Fibroblast of villous mesenchyme (primary cell): Measurements from ENCODE around the gene MMP21. TPM values are rescaled to one million over a fixed set of nuclear protein-coding genes. Genes with fewer than 3 reads are reported as not detected.

Source experiments
- DNase-seq: peaks from one replicate; pipeline ENCODE4 v3.0.0-alpha.2; 2010; ENCODE audit warnings: low read depth
- H3K4me3 ChIP-seq: 2 replicates; pipeline ENCODE4 v1.5.1; 2011; ENCODE audit warnings: low read depth, mild to moderate bottlenecking, low read length
- CTCF ChIP-seq: IDR thresholded peaks from 2 replicates; pipeline ENCODE4 v1.5.1; 2012; ENCODE audit warnings: low read depth, mild to moderate bottlenecking, low read length; ENCODE audit not compliant: insufficient read depth
- total RNA-seq: library from RNA; depleted of rRNA; stranded (reverse); fragments of >200 nt; gene quantifications from 2 replicates; pipeline ENCODE4 v1.2.3, GENCODE V29; 2012

MMP21 gene
- total RNA-seq, 1 donor, result not detected

GRCh38 chr10:125816548-125816947 is 40.9 kb upstream of the MMP21 start:
- DNase-seq, result no peak
- TF ChIP-seq CTCF, result no peak
- H3K4me3 ChIP-seq, result no peak overlapping the region

GRCh38 chr10:125815764-125816163 is 40.1 kb upstream of the MMP21 start:
- H3K4me3 ChIP-seq, result no peak overlapping the region
- no peak for DNase-seq
- no peak for TF ChIP-seq CTCF

- DNase-seq, result peak; percentile 35
- no peak overlapping the region for H3K4me3 ChIP-seq
- TF ChIP-seq CTCF, result no peak
Measured at GRCh38 chr10:125812128-125812750, 36.6 kb upstream of the MMP21 start.

- no peak for DNase-seq
- no peak for TF ChIP-seq CTCF
- no peak overlapping the region for H3K4me3 ChIP-seq
Measured at GRCh38 chr10:125811251-125811650, 35.6 kb upstream of the MMP21 start.

GRCh38 chr10:125808047-125808446 is 32.4 kb upstream of the MMP21 start:
- no peak for DNase-seq
- H3K4me3 ChIP-seq, result no peak overlapping the region
- TF ChIP-seq CTCF, result no peak

- no peak for TF ChIP-seq CTCF
- DNase-seq, result no peak
- no peak overlapping the region for H3K4me3 ChIP-seq
Measured at GRCh38 chr10:125802739-125803138, 27.1 kb upstream of the MMP21 start.

- DNase-seq, result no peak
- no peak for TF ChIP-seq CTCF
- no peak overlapping the region for H3K4me3 ChIP-seq
Measured at GRCh38 chr10:125802131-125802530, 26.5 kb upstream of the MMP21 start.
